Activated CD8-positive, alpha-beta memory T cell treated with anti-CD3 and anti-CD28 coated beads, Interleukin-2, amount 50 U/mL, for 1 hour (primary cell): Measurements from ENCODE around the gene ALB.

Experiments used
- DNase-seq: peaks from one replicate; pipeline ENCODE4 v3.0.0-alpha.2; 2020; ENCODE audit errors: extremely low read depth

ALB gene

DNA sequence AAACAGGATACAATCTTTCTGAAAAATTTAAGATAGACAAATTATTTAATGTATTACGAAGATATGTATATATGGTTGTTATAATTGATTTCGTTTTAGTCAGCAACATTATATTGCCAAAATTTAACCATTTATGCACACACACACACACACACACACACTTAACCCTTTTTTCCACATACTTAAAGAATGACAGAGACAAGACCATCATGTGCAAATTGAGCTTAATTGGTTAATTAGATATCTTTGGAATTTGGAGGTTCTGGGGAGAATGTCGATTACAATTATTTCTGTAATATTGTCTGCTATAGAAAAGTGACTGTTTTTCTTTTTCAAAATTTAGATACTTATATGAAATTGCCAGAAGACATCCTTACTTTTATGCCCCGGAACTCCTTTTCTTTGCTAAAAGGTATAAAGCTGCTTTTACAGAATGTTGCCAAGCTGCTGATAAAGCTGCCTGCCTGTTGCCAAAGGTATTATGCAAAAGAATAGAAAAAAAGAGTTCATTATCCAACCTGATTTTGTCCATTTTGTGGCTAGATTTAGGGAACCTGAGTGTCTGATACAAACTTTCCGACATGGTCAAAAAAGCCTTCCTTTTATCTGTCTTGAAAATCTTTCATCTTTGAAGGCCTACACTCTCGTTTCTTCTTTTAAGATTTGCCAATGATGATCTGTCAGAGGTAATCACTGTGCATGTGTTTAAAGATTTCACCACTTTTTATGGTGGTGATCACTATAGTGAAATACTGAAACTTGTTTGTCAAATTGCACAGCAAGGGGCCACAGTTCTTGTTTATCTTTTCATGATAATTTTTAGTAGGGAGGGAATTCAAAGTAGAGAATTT lies 5.2 kb downstream of the ALB start:
- no peak for DNase-seq

DNA sequence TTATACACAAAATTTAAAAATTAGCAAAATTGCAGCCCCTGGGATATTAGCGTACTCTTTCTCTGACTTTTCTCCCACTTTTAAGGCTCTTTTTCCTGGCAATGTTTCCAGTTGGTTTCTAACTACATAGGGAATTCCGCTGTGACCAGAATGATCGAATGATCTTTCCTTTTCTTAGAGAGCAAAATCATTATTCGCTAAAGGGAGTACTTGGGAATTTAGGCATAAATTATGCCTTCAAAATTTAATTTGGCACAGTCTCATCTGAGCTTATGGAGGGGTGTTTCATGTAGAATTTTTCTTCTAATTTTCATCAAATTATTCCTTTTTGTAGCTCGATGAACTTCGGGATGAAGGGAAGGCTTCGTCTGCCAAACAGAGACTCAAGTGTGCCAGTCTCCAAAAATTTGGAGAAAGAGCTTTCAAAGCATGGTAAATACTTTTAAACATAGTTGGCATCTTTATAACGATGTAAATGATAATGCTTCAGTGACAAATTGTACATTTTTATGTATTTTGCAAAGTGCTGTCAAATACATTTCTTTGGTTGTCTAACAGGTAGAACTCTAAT lies 6.0 kb downstream of the ALB start:
- DNase-seq: no peak

DNA sequence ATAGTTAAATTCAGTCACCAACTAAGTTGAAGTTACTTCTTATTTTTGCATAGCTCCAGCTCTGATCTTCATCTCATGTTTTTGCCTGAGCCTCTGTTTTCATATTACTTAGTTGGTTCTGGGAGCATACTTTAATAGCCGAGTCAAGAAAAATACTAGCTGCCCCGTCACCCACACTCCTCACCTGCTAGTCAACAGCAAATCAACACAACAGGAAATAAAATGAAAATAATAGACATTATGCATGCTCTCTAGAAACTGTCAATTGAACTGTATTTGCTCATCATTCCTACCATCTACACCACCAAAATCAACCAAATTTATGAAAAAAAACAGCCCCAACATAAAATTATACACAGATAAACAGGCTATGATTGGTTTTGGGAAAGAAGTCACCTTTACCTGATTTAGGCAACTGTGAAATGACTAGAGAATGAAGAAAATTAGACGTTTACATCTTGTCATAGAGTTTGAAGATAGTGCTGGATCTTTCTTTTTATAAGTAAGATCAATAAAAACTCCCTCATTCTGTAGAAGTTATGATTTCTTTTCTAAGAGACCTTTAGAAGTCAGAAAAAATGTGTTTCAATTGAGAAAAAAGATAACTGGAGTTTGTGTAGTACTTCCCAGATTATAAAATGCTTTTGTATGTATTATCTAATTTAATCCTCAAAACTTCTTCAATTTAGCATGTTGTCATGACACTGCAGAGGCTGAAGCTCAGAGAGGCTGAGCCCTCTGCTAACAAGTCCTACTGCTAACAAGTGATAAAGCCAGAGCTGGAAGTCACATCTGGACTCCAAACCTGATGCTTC lies 7.0 kb downstream of the ALB start:
- DNase-seq: no peak

DNA sequence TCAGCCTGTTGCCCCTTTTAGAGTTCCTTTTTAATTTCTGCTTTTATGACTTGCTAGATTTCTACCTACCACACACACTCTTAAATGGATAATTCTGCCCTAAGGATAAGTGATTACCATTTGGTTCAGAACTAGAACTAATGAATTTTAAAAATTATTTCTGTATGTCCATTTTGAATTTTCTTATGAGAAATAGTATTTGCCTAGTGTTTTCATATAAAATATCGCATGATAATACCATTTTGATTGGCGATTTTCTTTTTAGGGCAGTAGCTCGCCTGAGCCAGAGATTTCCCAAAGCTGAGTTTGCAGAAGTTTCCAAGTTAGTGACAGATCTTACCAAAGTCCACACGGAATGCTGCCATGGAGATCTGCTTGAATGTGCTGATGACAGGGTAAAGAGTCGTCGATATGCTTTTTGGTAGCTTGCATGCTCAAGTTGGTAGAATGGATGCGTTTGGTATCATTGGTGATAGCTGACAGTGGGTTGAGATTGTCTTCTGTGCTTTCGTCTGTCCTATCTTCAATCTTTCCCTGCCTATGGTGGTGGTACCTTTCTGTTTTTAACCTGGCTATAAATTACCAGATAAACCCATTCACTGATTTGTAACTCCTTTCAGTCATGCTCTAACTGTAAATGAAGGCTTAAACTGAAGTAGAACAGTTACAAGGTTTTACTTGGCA lies 7.8 kb downstream of the ALB start:
- DNase-seq: no peak

DNA sequence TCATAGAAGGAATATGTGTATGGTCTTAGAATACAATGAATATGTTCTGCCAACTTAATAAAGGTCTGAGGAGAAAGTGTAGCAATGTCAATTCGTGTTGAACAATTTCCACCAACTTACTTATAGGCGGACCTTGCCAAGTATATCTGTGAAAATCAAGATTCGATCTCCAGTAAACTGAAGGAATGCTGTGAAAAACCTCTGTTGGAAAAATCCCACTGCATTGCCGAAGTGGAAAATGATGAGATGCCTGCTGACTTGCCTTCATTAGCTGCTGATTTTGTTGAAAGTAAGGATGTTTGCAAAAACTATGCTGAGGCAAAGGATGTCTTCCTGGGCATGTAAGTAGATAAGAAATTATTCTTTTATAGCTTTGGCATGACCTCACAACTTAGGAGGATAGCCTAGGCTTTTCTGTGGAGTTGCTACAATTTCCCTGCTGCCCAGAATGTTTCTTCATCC lies 9.2 kb downstream of the ALB start:
- DNase-seq: no peak

DNA sequence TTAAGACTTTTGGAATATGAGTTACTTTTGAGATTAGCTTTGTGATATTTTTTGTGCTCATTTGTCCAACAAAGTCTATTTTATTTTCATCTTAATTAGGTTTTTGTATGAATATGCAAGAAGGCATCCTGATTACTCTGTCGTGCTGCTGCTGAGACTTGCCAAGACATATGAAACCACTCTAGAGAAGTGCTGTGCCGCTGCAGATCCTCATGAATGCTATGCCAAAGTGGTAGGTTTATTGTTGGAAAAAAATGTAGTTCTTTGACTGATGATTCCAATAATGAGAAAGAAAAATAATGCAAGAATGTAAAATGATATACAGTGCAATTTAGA lies 10.8 kb downstream of the ALB start:
- no peak for DNase-seq

DNA sequence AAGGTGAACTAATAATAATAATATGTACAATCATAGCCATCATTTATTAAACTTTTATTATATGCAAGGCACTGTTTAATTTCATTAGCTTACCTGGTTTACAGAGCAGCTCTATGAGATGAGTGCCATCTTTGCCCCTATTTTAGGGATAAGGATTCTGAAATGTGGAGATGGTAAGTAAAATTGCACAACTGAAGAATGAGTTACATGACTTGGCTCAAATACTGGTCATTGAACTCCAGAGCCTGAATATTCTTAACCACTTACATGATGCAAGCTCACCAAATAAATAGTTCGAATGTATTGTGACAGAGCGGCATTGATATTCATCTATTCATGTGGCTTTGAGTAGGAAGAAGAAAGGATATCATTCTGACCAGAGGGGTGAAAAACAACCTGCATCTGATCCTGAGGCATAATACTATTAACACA lies 11.7 kb downstream of the ALB start:
- no peak for DNase-seq

DNA sequence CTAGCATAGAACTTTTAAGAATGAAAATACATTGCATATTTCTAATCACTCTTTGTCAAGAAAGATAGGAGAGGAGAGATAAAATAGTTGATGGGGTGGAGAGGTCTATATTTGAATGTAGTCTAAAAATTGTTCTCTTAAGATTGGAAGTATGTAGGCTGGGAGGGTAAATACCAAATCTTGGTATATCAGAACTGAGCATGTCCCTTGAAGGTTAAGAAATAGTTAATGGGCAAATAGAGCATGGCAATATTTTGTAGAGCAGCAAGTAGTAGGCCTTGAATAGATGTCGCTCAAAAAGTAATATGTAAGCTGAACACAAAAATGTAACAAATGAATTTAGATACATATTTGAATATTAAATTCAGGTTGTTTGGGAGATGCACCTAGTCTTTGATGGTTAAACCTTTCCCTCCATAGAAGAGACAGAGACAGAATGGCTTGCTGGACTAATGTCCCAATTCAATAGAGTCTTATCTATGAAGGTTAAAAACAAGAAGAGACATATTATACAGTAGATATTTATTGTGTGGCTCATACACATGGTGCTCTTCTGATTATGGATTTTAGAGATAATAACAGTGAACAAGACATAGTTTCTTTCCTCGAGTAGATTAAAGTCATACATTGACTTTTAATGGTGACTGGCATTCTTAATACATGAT lies 12.5 kb downstream of the ALB start:
- DNase-seq: no peak

DNA sequence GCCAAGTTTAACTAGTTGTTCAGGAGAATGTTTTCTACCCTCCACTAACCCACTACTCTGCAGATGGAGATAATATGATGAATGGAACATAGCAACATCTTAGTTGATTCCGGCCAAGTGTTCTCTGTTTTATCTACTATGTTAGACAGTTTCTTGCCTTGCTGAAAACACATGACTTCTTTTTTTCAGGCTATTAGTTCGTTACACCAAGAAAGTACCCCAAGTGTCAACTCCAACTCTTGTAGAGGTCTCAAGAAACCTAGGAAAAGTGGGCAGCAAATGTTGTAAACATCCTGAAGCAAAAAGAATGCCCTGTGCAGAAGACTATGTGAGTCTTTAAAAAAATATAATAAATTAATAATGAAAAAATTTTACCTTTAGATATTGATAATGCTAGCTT lies 13.3 kb downstream of the ALB start:
- no peak for DNase-seq

DNA sequence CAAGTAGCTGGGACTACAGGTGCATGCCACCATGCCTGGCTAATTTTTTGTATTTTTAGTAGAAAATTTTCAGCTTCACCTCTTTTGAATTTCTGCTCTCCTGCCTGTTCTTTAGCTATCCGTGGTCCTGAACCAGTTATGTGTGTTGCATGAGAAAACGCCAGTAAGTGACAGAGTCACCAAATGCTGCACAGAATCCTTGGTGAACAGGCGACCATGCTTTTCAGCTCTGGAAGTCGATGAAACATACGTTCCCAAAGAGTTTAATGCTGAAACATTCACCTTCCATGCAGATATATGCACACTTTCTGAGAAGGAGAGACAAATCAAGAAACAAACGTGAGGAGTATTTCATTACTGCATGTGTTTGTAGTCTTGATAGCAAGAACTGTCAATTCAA lies 13.9 kb downstream of the ALB start:
- no peak for DNase-seq

DNA sequence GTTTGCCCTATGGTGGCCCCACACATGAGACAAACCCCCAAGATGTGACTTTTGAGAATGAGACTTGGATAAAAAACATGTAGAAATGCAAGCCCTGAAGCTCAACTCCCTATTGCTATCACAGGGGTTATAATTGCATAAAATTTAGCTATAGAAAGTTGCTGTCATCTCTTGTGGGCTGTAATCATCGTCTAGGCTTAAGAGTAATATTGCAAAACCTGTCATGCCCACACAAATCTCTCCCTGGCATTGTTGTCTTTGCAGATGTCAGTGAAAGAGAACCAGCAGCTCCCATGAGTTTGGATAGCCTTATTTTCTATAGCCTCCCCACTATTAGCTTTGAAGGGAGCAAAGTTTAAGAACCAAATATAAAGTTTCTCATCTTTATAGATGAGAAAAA lies 14.6 kb downstream of the ALB start:
- DNase-seq: no peak

DNA sequence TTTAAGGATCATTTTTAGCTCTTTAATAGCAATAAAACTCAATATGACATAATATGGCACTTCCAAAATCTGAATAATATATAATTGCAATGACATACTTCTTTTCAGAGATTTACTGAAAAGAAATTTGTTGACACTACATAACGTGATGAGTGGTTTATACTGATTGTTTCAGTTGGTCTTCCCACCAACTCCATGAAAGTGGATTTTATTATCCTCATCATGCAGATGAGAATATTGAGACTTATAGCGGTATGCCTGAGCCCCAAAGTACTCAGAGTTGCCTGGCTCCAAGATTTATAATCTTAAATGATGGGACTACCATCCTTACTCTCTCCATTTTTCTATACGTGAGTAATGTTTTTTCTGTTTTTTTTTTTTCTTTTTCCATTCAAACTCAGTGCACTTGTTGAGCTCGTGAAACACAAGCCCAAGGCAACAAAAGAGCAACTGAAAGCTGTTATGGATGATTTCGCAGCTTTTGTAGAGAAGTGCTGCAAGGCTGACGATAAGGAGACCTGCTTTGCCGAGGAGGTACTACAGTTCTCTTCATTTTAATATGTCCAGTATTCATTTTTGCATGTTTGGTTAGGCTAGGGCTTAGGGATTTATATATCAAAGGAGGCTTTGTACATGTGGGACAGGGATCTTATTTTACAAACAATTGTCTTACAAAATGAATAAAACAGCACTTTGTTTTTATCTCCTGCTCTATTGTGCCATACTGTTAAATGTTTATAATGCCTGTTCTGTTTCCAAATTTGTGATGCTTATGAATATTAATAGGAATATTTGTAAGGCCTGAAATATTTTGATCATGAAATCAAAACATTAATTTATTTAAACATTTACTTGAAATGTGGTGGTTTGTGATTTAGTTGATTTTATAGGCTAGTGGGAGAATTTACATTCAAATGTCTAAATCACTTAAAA lies 15.3 kb downstream of the ALB start:
- no peak for DNase-seq

DNA sequence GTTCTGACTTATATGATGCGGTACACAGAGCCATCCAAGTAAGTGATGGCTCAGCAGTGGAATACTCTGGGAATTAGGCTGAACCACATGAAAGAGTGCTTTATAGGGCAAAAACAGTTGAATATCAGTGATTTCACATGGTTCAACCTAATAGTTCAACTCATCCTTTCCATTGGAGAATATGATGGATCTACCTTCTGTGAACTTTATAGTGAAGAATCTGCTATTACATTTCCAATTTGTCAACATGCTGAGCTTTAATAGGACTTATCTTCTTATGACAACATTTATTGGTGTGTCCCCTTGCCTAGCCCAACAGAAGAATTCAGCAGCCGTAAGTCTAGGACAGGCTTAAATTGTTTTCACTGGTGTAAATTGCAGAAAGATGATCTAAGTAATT lies 16.5 kb downstream of the ALB start:
- DNase-seq: no peak

DNA sequence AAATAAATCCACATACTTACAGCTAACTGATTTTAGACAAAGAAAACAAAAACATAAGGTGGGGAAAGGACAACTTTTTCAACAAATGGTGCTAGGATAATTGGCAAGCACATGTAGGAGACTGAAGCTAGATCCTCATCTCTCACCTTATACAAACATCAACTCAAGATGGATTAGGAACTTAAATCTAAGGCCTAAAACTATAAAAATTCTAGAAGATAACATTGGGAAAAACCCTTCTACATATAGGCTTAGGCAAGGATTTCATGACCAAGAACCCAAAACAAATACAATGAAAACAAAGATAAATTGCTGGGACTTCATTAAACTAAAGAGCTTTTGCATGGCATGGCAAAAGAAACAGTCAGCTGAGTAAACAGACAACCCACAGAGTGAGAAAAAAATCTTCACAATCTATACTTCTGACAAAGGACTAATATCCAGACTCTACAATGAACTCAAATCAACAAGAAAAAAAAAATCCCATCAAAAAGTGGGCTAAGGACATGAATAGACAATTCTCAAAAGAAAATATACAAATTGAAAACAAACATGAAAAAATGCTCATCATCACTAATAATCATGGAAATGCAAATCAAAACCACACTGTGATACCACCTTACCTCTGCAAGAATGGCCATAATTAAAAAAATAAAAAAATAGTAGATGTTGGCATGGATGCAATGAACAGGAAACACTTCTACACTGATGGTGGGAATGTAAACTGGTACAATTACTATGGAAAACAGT lies 17.8 kb downstream of the ALB start:
- no peak for DNase-seq

DNA sequence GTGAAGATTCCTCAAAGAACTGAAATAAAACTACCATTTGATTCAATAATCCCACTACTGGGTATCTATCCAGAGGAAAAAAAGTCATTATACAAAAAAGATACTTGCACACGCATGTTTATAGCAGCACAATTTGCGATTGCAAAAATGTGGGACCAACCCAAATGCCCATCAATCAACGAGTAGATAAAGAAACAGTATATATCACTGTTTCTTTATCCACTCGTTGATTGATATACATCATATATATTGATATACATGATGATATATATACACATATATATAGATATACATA lies 18.3 kb downstream of the ALB start:
- no peak for DNase-seq

DNA sequence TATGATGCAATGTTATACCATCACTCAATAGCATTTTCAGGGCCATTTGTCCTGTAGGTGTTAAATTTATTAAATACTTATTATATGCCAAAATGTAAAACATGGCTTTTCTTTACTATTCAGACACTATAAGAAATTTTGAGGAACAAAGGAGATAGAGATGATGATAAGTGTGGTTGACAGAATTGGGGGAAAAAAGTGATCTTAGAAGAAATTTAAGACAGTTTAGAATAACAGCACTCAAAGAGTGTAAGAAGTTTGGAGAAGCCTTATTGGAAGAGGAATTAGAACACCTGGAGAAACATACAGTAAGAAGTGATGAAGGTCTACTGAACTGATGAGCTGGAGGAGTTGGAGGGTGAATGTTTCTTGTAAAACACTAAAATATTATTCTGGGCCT lies 19.1 kb downstream of the ALB start:
- DNase-seq: no peak

DNA sequence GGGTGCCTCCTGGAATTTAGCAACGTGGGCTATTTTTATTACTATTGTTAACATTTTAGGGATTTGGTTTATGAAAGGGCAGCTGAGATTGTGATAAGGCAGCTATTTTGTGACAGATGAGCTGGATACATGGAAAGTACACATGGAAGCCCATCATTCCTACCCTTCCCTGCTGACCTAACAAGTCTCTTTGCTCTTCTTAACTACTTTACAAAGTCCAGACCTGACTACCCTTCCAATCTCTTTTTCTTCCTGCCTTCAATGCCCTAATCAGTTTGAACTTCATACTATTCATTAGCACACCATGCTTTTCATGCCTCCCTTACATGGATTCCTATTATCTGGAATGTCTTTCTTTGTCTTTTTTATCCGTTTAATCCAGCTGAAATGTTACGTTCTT lies 22.6 kb downstream of the ALB start:
- DNase-seq: no peak

DNA sequence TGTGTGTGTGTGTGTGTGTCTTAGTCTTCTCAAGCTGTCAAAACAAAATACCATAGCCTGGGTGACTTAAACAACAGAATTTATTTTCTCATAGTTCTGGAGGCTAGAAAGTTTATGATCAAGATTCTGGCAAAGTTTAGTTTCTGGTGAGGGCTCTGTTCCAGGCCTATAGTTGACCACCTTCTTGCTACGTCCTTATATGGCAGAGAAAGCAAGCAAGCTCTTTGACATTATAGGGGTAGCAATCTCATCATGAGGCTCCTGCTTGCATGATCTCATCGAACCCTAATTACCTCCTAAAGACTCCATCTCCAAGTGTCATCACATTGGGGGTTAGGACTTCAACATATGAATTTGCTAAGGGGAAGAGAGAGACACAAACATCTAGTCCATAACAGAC lies 25.0 kb downstream of the ALB start:
- DNase-seq: no peak

DNA sequence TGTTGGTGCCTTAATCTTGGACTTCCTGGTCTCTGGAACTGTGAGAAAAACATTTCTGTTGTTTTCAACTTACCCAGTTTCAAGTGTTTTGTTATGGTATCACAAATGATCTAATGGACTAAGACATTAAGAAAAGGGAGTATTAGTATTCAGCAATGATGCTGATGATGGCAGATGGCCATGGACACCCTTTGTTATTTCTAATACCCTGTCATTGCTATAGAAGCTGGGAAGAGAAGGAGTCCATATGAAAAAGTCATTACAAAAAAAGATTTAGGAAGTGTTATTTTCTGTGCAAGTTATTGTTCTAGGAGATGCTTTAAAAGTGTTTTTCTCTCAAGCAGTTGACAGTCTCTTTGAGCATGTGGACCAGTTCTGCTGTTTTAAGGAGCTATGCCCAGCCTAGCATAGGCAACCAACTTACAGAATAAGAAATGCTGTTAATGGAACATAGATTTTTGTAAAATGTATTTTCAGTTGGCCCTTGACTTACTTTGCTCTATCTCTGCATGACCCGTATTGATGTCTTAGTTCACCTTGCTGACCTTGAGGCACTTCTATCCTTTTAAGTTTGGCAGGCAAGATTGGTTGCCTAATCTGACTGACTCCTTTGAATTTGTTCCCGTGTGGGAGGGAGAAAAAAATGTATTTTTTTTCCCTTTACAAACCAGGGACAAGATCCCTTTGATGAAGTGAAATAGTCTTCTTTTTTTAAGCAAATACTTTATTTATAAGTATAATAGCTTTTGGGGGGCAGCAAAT lies 25.9 kb downstream of the ALB start:
- no peak for DNase-seq
